B cell (primary cell): Measurements from ENCODE around the gene COL17A1.

Source experiments
- EZH2 ChIP-seq: IDR thresholded peaks from 2 replicates; pipeline ENCODE4 v1.6.1; 2012; ENCODE audit warnings: borderline replicate concordance, low read depth, mild to moderate bottlenecking, moderate library complexity, low read length; ENCODE audit not compliant: insufficient read depth, poor library complexity, severe bottlenecking
- TF ChIP-seq, protein P1 (sequence below): fragments of 200-600 bp; IDR thresholded peaks from one replicate; pipeline ENCODE4 v1.8.0; 2022; ENCODE audit warnings: antibody characterized with exemption, mild to moderate bottlenecking

DNA sequence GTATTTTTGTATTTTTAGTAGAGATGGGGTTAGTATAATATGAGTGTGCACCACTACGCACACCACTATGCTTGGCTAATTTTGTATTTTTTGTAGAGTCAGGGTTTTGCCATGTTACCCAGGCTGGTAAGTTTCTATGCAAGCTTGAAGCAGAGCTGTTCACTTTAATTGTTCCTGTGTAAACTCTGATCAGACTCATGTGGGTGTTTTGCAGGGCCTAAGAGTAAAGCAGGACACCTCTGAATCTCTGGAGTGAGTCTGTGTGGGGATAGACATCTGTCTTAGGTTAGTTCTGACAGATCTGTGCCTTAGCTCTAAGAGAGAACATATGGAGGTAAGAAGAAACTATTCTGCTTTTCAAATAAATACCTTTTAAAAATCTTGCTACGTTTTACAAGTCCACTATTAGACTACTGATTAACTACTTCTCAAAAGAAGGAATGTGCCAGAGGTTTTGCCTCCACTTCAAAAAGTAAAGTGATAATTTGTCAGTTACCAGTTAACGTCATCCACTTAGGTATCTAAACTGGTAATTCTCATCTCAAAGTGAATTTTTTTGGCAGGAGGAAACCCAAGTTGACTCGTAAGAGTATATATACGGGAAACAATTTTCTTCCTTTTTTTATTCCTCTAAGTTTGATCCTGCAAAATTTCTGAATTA lies 1.1 kb downstream of the COL17A1 start:
- TF ChIP-seq, protein P1, sequence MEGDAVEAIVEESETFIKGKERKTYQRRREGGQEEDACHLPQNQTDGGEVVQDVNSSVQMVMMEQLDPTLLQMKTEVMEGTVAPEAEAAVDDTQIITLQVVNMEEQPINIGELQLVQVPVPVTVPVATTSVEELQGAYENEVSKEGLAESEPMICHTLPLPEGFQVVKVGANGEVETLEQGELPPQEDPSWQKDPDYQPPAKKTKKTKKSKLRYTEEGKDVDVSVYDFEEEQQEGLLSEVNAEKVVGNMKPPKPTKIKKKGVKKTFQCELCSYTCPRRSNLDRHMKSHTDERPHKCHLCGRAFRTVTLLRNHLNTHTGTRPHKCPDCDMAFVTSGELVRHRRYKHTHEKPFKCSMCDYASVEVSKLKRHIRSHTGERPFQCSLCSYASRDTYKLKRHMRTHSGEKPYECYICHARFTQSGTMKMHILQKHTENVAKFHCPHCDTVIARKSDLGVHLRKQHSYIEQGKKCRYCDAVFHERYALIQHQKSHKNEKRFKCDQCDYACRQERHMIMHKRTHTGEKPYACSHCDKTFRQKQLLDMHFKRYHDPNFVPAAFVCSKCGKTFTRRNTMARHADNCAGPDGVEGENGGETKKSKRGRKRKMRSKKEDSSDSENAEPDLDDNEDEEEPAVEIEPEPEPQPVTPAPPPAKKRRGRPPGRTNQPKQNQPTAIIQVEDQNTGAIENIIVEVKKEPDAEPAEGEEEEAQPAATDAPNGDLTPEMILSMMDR: no peak
- no peak for TF ChIP-seq EZH2
